ENCODE results near the gene CRAT.

GRCh38 chr9:129072171-129072570, 38.4 kb downstream of the CRAT start:
- TF ChIP-seq, protein P1, sequence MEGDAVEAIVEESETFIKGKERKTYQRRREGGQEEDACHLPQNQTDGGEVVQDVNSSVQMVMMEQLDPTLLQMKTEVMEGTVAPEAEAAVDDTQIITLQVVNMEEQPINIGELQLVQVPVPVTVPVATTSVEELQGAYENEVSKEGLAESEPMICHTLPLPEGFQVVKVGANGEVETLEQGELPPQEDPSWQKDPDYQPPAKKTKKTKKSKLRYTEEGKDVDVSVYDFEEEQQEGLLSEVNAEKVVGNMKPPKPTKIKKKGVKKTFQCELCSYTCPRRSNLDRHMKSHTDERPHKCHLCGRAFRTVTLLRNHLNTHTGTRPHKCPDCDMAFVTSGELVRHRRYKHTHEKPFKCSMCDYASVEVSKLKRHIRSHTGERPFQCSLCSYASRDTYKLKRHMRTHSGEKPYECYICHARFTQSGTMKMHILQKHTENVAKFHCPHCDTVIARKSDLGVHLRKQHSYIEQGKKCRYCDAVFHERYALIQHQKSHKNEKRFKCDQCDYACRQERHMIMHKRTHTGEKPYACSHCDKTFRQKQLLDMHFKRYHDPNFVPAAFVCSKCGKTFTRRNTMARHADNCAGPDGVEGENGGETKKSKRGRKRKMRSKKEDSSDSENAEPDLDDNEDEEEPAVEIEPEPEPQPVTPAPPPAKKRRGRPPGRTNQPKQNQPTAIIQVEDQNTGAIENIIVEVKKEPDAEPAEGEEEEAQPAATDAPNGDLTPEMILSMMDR (IDR thresholded peaks at IDR 0.05; ENCODE audit: poor library complexity), result no peak
- TF ChIP-seq EZH2 (IDR thresholded peaks at IDR 0.05; ENCODE audit: borderline replicate concordance), result no peak

Data from hepatocyte (in vitro differentiated cells).